Neutrophil (primary cell): ENCODE results near the gene SLC30A3.

Experiments
- H3K27ac ChIP-seq: fragments of 200-600 bp; sonication (generic); 2 replicates; pipeline ENCODE4 v1.5.1; 2016; ENCODE audit warnings: mild to moderate bottlenecking, moderate library complexity
- H3K27me3 ChIP-seq: fragments of 200-600 bp; sonication (generic); 2 replicates; pipeline ENCODE4 v1.6.0; 2016; ENCODE audit warnings: mild to moderate bottlenecking
- H3K36me3 ChIP-seq: fragments of 200-600 bp; sonication (generic); 2 replicates; pipeline ENCODE4 v1.5.1; 2017
- H3K4me1 ChIP-seq, 2 experiments: fragments of 200-600 bp in 1 of 2; sonication (generic) in 1 of 2; 1 replicate in 1 of 2; 2 replicates in 1 of 2; pipeline versions ENCODE4 v1.5.1 to v1.6.1; 2013 to 2016; ENCODE audit warnings: low read depth in 1 of 2, low read length in 1 of 2, mild to moderate bottlenecking in 1 of 2, moderate library complexity in 1 of 2; ENCODE audit not compliant: control insufficient read depth in 1 of 2, insufficient read depth in 1 of 2
- H3K4me3 ChIP-seq, 2 experiments: fragments of 200-600 bp in 1 of 2; sonication (generic) in 1 of 2; 1 replicate in 1 of 2; 2 replicates in 1 of 2; pipeline ENCODE4 v1.5.1; 2013 to 2016; ENCODE audit warnings: low read depth in 1 of 2, low read length in 1 of 2, mild to moderate bottlenecking in 1 of 2, moderate library complexity in 1 of 2
- H3K9me3 ChIP-seq: fragments of 200-600 bp; sonication (generic); 2 replicates; pipeline ENCODE4 v1.5.1; 2016
- TF ChIP-seq, protein P1 (sequence below): fragments of 200-600 bp; sonication (generic); IDR thresholded peaks from 2 replicates; pipeline ENCODE4 v1.5.1; 2016; ENCODE audit warnings: antibody characterized with exemption

Gene SLC30A3

DNA sequence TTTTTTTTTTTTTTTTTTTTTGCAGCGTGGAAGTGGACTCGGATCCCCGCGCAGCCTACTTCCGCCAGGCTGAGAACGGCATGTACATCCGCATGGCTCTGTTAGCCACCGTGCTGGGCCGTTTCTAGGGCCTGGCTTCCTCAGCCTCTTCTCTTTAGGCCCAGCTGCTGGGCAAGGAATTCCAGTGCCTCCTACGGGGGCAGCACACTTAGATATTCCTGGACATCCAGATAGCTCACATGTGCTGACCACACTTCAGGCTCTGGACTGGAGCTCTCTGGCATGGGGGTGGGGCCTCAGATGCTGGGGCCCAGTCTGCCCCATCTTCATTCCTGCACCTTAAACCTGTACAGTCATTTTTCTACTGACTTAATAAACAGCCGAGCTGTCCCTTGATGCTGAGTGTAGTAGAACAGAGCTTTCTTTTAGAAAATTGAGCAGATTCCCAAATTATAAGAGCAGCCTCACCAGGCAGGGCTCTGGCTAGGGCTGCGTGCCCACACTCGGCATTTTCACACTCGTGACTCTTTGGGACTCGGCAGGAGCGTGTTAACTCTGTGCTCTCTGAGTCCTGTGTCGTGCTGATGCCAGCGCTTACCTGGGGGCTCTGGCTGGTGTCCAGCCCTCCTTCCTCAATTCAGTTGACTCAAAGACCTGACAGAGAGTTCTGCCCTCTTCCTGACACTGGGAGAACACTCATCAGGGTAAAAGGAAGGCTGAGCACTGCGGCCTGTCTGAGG lies 19.3 kb downstream of the SLC30A3 start:
- TF ChIP-seq, protein P1, sequence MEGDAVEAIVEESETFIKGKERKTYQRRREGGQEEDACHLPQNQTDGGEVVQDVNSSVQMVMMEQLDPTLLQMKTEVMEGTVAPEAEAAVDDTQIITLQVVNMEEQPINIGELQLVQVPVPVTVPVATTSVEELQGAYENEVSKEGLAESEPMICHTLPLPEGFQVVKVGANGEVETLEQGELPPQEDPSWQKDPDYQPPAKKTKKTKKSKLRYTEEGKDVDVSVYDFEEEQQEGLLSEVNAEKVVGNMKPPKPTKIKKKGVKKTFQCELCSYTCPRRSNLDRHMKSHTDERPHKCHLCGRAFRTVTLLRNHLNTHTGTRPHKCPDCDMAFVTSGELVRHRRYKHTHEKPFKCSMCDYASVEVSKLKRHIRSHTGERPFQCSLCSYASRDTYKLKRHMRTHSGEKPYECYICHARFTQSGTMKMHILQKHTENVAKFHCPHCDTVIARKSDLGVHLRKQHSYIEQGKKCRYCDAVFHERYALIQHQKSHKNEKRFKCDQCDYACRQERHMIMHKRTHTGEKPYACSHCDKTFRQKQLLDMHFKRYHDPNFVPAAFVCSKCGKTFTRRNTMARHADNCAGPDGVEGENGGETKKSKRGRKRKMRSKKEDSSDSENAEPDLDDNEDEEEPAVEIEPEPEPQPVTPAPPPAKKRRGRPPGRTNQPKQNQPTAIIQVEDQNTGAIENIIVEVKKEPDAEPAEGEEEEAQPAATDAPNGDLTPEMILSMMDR, result no peak
- Histone ChIP-seq H3K36me3 (peaks cover 62% of the 10 kb centered on the region), H3K4me1 (no peaks in the 10 kb centered on the region)

DNA sequence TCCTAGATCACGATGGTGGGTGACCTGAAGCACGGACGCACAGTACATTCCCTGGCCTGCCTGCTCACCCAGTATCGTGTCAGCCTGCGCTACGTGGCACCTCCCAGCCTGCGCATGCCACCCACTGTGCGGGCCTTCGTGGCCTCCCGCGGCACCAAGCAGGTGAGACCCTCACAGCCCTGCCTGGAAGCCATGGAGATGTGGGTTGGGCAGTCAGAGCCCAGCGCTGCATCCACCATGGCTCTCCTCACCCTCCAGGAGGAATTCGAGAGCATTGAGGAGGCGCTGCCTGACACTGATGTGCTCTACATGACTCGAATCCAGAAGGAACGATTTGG lies 20.3 kb downstream of the SLC30A3 start:
- H3K36me3 ChIP-seq, result peaks cover 72% of the 10 kb centered on the region
- H3K4me1 ChIP-seq, result no peaks in the 10 kb centered on the region
- no peak overlapping the region for H3K27ac ChIP-seq
- TF ChIP-seq, protein P1, result no peak
- no peaks in the 10 kb centered on the region for H3K9me3 ChIP-seq
- H3K27me3 ChIP-seq, result no peaks in the 10 kb centered on the region
- no peak overlapping the region for H3K4me3 ChIP-seq

More for the DNA sequence above, 19.3 kb downstream of the SLC30A3 start:
- Histone ChIP-seq H3K9me3 (no peaks in the 10 kb centered on the region), H3K27ac (no peak overlapping the region), H3K27me3 (no peaks in the 10 kb centered on the region), H3K4me3 (no peak overlapping the region)

DNA sequence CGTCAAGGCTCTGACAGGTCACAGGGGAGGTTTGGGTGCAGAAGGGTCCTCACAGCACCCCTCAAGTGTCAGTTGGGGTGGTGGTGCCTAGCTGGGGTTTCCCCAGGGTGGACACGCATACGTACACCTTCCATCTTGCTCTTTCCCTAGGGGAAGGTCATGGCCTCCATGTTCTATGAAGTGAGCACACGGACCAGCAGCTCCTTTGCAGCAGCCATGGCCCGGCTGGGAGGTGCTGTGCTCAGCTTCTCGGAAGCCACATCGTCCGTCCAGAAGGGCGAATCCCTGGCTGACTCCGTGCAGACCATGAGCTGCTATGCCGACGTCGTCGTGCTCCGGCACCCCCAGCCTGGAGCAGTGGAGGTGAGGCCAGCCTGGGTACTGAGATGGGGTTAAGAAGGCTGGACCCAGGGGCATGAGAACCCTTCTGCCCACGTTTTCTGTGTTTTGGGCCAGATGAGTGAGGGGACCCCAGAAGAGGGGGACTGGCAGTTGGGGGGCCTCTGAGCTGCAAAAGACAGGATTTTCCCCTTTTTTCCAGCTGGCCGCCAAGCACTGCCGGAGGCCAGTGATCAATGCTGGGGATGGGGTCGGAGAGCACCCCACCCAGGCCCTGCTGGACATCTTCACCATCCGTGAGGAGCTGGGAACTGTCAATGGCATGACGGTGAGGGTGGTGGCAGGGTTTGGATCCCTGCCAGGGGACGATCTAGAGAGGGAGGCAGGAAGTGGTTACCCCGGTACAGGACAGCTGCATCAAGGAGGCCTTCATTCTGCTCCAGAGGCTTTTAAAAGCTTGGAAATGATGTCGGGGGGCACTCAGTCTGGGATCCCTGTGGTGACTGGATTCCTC lies 20.9 kb downstream of the SLC30A3 start:
- H3K4me1 ChIP-seq, result no peaks in the 10 kb centered on the region
- no peak overlapping the region for H3K27ac ChIP-seq
- H3K4me3 ChIP-seq, result no peak overlapping the region
- H3K27me3 ChIP-seq, result no peaks in the 10 kb centered on the region
- H3K36me3 ChIP-seq, result peaks cover 78% of the 10 kb centered on the region
- TF ChIP-seq, protein P1, result no peak
- no peaks in the 10 kb centered on the region for H3K9me3 ChIP-seq

DNA sequence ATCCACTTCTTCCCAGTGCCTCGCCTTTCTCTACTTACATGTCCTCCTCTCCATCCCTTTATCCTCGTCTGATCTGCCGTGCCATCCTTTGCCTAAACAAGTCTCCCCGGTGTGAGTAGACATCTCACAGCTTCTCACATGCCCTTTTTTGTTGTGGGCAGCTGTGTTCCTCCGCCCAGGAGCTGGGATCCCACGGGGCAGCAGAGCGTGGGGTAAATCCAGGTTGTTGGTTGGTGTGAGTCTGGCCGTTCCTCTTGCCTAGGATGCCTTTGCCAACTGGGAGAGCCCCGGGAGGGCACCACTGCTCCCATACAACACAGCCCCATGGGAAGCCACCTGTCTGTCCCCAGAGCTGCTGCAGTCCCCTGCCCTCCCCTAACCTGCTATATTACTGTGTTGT lies 22.4 kb downstream of the SLC30A3 start:
- no peaks in the 10 kb centered on the region for H3K9me3 ChIP-seq
- no peak overlapping the region for H3K27ac ChIP-seq
- TF ChIP-seq, protein P1, result no peak
- H3K27me3 ChIP-seq, result no peaks in the 10 kb centered on the region
- no peak overlapping the region for H3K4me3 ChIP-seq
- H3K4me1 ChIP-seq, result no peaks in the 10 kb centered on the region
- peaks cover 92% of the 10 kb centered on the region for H3K36me3 ChIP-seq

DNA sequence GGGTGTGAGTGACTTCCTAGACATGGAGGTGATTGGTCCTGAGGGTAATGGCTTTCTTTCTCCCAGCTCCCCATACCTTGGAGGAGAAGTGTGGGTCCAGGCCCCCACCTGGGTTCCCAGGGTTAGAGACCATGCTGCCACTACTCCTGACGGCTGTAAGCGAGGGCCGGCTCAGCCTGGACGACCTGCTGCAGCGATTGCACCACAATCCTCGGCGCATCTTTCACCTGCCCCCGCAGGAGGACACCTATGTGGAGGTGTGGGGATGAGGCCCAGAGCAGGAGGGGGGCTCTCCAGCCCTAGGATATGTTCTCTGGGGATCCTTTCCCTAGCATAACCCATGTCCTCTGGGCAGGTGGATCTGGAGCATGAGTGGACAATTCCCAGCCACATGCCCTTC lies 23.9 kb downstream of the SLC30A3 start:
- Histone ChIP-seq H3K27me3 (no peaks in the 10 kb centered on the region), H3K4me3 (no peak overlapping the region), H3K36me3 (peaks cover 98% of the 10 kb centered on the region), H3K27ac (no peak overlapping the region), H3K4me1 (no peaks in the 10 kb centered on the region), H3K9me3 (no peaks in the 10 kb centered on the region)
- TF ChIP-seq, protein P1, result no peak
